ENCODE measurements around the gene GRHL1. TPM values are rescaled to one million over a fixed set of nuclear protein-coding genes. Genes with fewer than 3 reads are reported as not detected.

GRHL1 gene
- total RNA-seq, 1 experiment from 2014 or later: 1.3 TPM

GRCh38 chr2:10004401-10004800, 52.9 kb downstream of the GRHL1 start:
- H3K27me3 ChIP-seq (ENCODE audit: low read length): no peaks in the 10 kb centered on the region
- no peak for DNase-seq
- H3K79me2 ChIP-seq (ENCODE audit: low read length): no peaks in the 10 kb centered on the region
- H3K9ac ChIP-seq (ENCODE audit: low read length): no peak overlapping the region
- H4K20me1 ChIP-seq (ENCODE audit: insufficient read depth, low read depth, low read length): no peaks in the 10 kb centered on the region
- H3K4me2 ChIP-seq (ENCODE audit: low read depth, low read length, poor library complexity, severe bottlenecking): no peak overlapping the region
- H3K9me3 ChIP-seq (ENCODE audit: low read length): no peaks in the 10 kb centered on the region
- no peak overlapping the region for H3K27ac ChIP-seq (ENCODE audit: low read length)
- H2AFZ ChIP-seq (ENCODE audit: low read length): no peak overlapping the region
- H3K4me3 ChIP-seq (ENCODE audit: low read length): no peak overlapping the region
- no peaks in the 10 kb centered on the region for H3K9me2 ChIP-seq (replicated peaks; ENCODE audit: insufficient read depth, low read length)
- H3K36me3 ChIP-seq (ENCODE audit: insufficient read depth, low read length): no peaks in the 10 kb centered on the region
- H3K4me1 ChIP-seq (ENCODE audit: low read length): no peaks in the 10 kb centered on the region

GRCh38 chr2:10004836-10005235, 53.3 kb downstream of the GRHL1 start:
- Histone ChIP-seq H3K79me2 (ENCODE audit: low read length) (no peaks in the 10 kb centered on the region), H4K20me1 (ENCODE audit: insufficient read depth, low read depth, low read length) (no peaks in the 10 kb centered on the region), H3K9me3 (ENCODE audit: low read length) (no peaks in the 10 kb centered on the region), H3K27me3 (ENCODE audit: low read length) (no peaks in the 10 kb centered on the region), H3K4me1 (ENCODE audit: low read length) (no peaks in the 10 kb centered on the region), H3K27ac (ENCODE audit: low read length) (no peak overlapping the region), H3K4me3 (ENCODE audit: low read length) (no peak overlapping the region), H3K36me3 (ENCODE audit: insufficient read depth, low read length) (no peaks in the 10 kb centered on the region), H2AFZ (ENCODE audit: low read length) (no peak overlapping the region), H3K4me2 (ENCODE audit: low read depth, low read length, poor library complexity, severe bottlenecking) (no peak overlapping the region), H3K9me2 (replicated peaks; ENCODE audit: insufficient read depth, low read length) (no peaks in the 10 kb centered on the region), H3K9ac (ENCODE audit: low read length) (no peak overlapping the region)
- no peak for DNase-seq

- Histone ChIP-seq H3K4me1 (ENCODE audit: low read length) (no peaks in the 10 kb centered on the region), H3K9me2 (replicated peaks; ENCODE audit: insufficient read depth, low read length) (no peaks in the 10 kb centered on the region), H3K79me2 (ENCODE audit: low read length) (no peaks in the 10 kb centered on the region), H4K20me1 (ENCODE audit: insufficient read depth, low read depth, low read length) (no peaks in the 10 kb centered on the region), H3K4me3 (ENCODE audit: low read length) (no peak overlapping the region), H3K36me3 (ENCODE audit: insufficient read depth, low read length) (no peaks in the 10 kb centered on the region), H3K4me2 (ENCODE audit: low read depth, low read length, poor library complexity, severe bottlenecking) (no peak overlapping the region), H3K27me3 (ENCODE audit: low read length) (no peaks in the 10 kb centered on the region), H3K9ac (ENCODE audit: low read length) (no peak overlapping the region), H3K27ac (ENCODE audit: low read length) (no peak overlapping the region), H2AFZ (ENCODE audit: low read length) (no peak overlapping the region), H3K9me3 (ENCODE audit: low read length) (no peaks in the 10 kb centered on the region)
- DNase-seq: no peak
Measured at GRCh38 chr2:10005461-10006235, 54.2 kb downstream of the GRHL1 start.

- no peaks in the 10 kb centered on the region for H3K27me3 ChIP-seq (ENCODE audit: low read length)
- H4K20me1 ChIP-seq (ENCODE audit: insufficient read depth, low read depth, low read length): no peaks in the 10 kb centered on the region
- no peaks in the 10 kb centered on the region for H3K9me2 ChIP-seq (replicated peaks; ENCODE audit: insufficient read depth, low read length)
- no peak overlapping the region for H3K4me3 ChIP-seq (ENCODE audit: low read length)
- no peak overlapping the region for H3K4me2 ChIP-seq (ENCODE audit: low read depth, low read length, poor library complexity, severe bottlenecking)
- H3K79me2 ChIP-seq (ENCODE audit: low read length): no peaks in the 10 kb centered on the region
- H3K27ac ChIP-seq (ENCODE audit: low read length): no peak overlapping the region
- H2AFZ ChIP-seq (ENCODE audit: low read length): no peak overlapping the region
- no peaks in the 10 kb centered on the region for H3K9me3 ChIP-seq (ENCODE audit: low read length)
- DNase-seq: no peak
- no peaks in the 10 kb centered on the region for H3K4me1 ChIP-seq (ENCODE audit: low read length)
- H3K9ac ChIP-seq (ENCODE audit: low read length): no peak overlapping the region
- no peaks in the 10 kb centered on the region for H3K36me3 ChIP-seq (ENCODE audit: insufficient read depth, low read length)
Measured at GRCh38 chr2:10006236-10007161, 55.0 kb downstream of the GRHL1 start.

- H3K9me2 ChIP-seq (replicated peaks; ENCODE audit: insufficient read depth, low read length): no peaks in the 10 kb centered on the region
Measured at GRCh38 chr2:10007435-10007834, 55.9 kb downstream of the GRHL1 start.

GRCh38 chr2:10007921-10008808, 56.7 kb downstream of the GRHL1 start:
- no peak overlapping the region for H3K27ac ChIP-seq (ENCODE audit: low read length)
- H3K36me3 ChIP-seq (ENCODE audit: insufficient read depth, low read length): no peaks in the 10 kb centered on the region
- no peaks in the 10 kb centered on the region for H3K9me2 ChIP-seq (replicated peaks; ENCODE audit: insufficient read depth, low read length)
- H3K9ac ChIP-seq (ENCODE audit: low read length): no peak overlapping the region
- no peak overlapping the region for H3K4me3 ChIP-seq (ENCODE audit: low read length)
- peaks cover 4% of the 10 kb centered on the region; the same call in 1 of the 2 replicates for H3K9me3 ChIP-seq (ENCODE audit: low read length)
- no peak overlapping the region for H2AFZ ChIP-seq (ENCODE audit: low read length)
- H3K4me2 ChIP-seq (ENCODE audit: low read depth, low read length, poor library complexity, severe bottlenecking): no peak overlapping the region
- no peaks in the 10 kb centered on the region for H4K20me1 ChIP-seq (ENCODE audit: insufficient read depth, low read depth, low read length)
- H3K4me1 ChIP-seq (ENCODE audit: low read length): no peaks in the 10 kb centered on the region
- no peaks in the 10 kb centered on the region for H3K79me2 ChIP-seq (ENCODE audit: low read length)
- DNase-seq: no peak
- no peaks in the 10 kb centered on the region for H3K27me3 ChIP-seq (ENCODE audit: low read length)

More at GRCh38 chr2:10007435-10007834, 55.9 kb downstream of the GRHL1 start:
- DNase-seq: no peak
- no peaks in the 10 kb centered on the region for H4K20me1 ChIP-seq (ENCODE audit: insufficient read depth, low read depth, low read length)
- H3K36me3 ChIP-seq (ENCODE audit: insufficient read depth, low read length): no peaks in the 10 kb centered on the region
- H3K79me2 ChIP-seq (ENCODE audit: low read length): no peaks in the 10 kb centered on the region
- no peak overlapping the region for H2AFZ ChIP-seq (ENCODE audit: low read length)
- no peak overlapping the region for H3K4me2 ChIP-seq (ENCODE audit: low read depth, low read length, poor library complexity, severe bottlenecking)
- H3K27ac ChIP-seq (ENCODE audit: low read length): no peak overlapping the region
- no peaks in the 10 kb centered on the region for H3K4me1 ChIP-seq (ENCODE audit: low read length)
- H3K9ac ChIP-seq (ENCODE audit: low read length): no peak overlapping the region
- H3K27me3 ChIP-seq (ENCODE audit: low read length): no peaks in the 10 kb centered on the region
- no peaks in the 10 kb centered on the region for H3K9me3 ChIP-seq (ENCODE audit: low read length)
- no peak overlapping the region for H3K4me3 ChIP-seq (ENCODE audit: low read length)

GRCh38 chr2:10008809-10009176, 57.3 kb downstream of the GRHL1 start:
- H3K27ac ChIP-seq (ENCODE audit: low read length): no peak overlapping the region
- H3K9ac ChIP-seq (ENCODE audit: low read length): no peak overlapping the region
- H3K4me3 ChIP-seq (ENCODE audit: low read length): no peak overlapping the region
- no peak overlapping the region for H3K4me2 ChIP-seq (ENCODE audit: low read depth, low read length, poor library complexity, severe bottlenecking)
- H4K20me1 ChIP-seq (ENCODE audit: insufficient read depth, low read depth, low read length): no peaks in the 10 kb centered on the region
- no peaks in the 10 kb centered on the region for H3K4me1 ChIP-seq (ENCODE audit: low read length)
- no peaks in the 10 kb centered on the region for H3K9me2 ChIP-seq (replicated peaks; ENCODE audit: insufficient read depth, low read length)
- H3K79me2 ChIP-seq (ENCODE audit: low read length): no peaks in the 10 kb centered on the region
- H3K27me3 ChIP-seq (ENCODE audit: low read length): no peaks in the 10 kb centered on the region
- peaks cover 6% of the 10 kb centered on the region; the same call in 1 of the 2 replicates for H3K9me3 ChIP-seq (ENCODE audit: low read length)
- DNase-seq: no peak
- no peak overlapping the region for H2AFZ ChIP-seq (ENCODE audit: low read length)
- no peaks in the 10 kb centered on the region for H3K36me3 ChIP-seq (ENCODE audit: insufficient read depth, low read length)

All from Karpas-422 (cell line).